OCI-LY3 (cell line): ENCODE results near the gene SPX.

Experiments used
- H2AFZ ChIP-seq: fragments of 200-600, 300-600 bp; shearing (Covaris generic); 2 replicates; pipeline ENCODE4 v1.6.0; 2014; ENCODE audit warnings: antibody characterized with exemption, low read depth, low read length
- H3K27ac ChIP-seq: fragments of 200-600, 300-600 bp; sonication (generic); 2 replicates; pipeline ENCODE4 v1.5.1; 2014; ENCODE audit warnings: mild to moderate bottlenecking, low read length, moderate library complexity, mixed read lengths
- H3K27me3 ChIP-seq: fragments of 200-600, 300-600 bp; sonication (generic); 2 replicates; pipeline ENCODE4 v1.6.1; 2014; ENCODE audit warnings: low read depth, low read length, mixed read lengths
- H3K36me3 ChIP-seq: fragments of 200-600, 300-600 bp; sonication (generic); replicated peaks from 2 replicates; pipeline ENCODE3; 2014; ENCODE audit warnings: low read depth, low read length, mixed read lengths
- H3K4me1 ChIP-seq: fragments of 300-600, 200-600 bp; sonication (generic); 2 replicates; pipeline ENCODE4 v1.6.1; 2014; ENCODE audit warnings: low read length, mixed read lengths
- H3K4me2 ChIP-seq: fragments of 200-600, 300-600 bp; sonication (generic); 2 replicates; pipeline ENCODE4 v1.6.1; 2014; ENCODE audit warnings: low read length, mixed read lengths
- H3K4me3 ChIP-seq: fragments of 300-600, 200-600 bp; sonication (generic); 2 replicates; pipeline ENCODE4 v1.5.1; 2014; ENCODE audit warnings: antibody characterized with exemption, mild to moderate bottlenecking, low read length, moderate library complexity
- H3K79me2 ChIP-seq: fragments of 300-600, 200-600 bp; shearing (Covaris generic); 2 replicates; pipeline ENCODE4 v1.6.1; 2014; ENCODE audit warnings: mild to moderate bottlenecking, low read length, mixed read lengths
- H3K9ac ChIP-seq: fragments of 300-600, 200-600 bp; shearing (Covaris generic); 2 replicates; pipeline ENCODE4 v1.6.0; 2014; ENCODE audit warnings: mild to moderate bottlenecking, low read length, moderate library complexity
- H3K9me3 ChIP-seq: fragments of 200-600, 300-600 bp; shearing (Covaris generic); 2 replicates; pipeline ENCODE4 v1.6.1; 2014; ENCODE audit warnings: low read length, mixed read lengths; ENCODE audit not compliant: insufficient read depth
- H4K20me1 ChIP-seq: fragments of 200-600, 300-600 bp; sonication (generic); 2 replicates; pipeline ENCODE4 v1.6.1; 2016; ENCODE audit warnings: low read length, mixed read lengths; ENCODE audit not compliant: insufficient read depth
- EZH2phosphoT487 ChIP-seq: fragments of 200-600 bp; shearing (Covaris generic); IDR thresholded peaks from 2 replicates; pipeline ENCODE4 v1.6.1; 2018; ENCODE audit warnings: antibody characterized with exemption, mixed run types, low read depth
- TF ChIP-seq, protein P1 (sequence below): fragments of 200-600, 300-600 bp; sonication (generic); IDR thresholded peaks from 2 replicates; pipeline ENCODE4 v1.5.1; 2014; ENCODE audit warnings: antibody characterized with exemption, low read length, low read depth

Gene SPX

GRCh38 chr12:21542403-21542802 lies 16.3 kb downstream of the SPX start:
- no peak overlapping the region for H3K4me2 ChIP-seq
- H3K27me3 ChIP-seq: no peaks in the 10 kb centered on the region
- H2AFZ ChIP-seq: no peak overlapping the region
- H3K4me3 ChIP-seq: no peak overlapping the region
- no peak for TF ChIP-seq EZH2phosphoT487
- TF ChIP-seq, protein P1, sequence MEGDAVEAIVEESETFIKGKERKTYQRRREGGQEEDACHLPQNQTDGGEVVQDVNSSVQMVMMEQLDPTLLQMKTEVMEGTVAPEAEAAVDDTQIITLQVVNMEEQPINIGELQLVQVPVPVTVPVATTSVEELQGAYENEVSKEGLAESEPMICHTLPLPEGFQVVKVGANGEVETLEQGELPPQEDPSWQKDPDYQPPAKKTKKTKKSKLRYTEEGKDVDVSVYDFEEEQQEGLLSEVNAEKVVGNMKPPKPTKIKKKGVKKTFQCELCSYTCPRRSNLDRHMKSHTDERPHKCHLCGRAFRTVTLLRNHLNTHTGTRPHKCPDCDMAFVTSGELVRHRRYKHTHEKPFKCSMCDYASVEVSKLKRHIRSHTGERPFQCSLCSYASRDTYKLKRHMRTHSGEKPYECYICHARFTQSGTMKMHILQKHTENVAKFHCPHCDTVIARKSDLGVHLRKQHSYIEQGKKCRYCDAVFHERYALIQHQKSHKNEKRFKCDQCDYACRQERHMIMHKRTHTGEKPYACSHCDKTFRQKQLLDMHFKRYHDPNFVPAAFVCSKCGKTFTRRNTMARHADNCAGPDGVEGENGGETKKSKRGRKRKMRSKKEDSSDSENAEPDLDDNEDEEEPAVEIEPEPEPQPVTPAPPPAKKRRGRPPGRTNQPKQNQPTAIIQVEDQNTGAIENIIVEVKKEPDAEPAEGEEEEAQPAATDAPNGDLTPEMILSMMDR: no peak
- H4K20me1 ChIP-seq: no peaks in the 10 kb centered on the region
- H3K79me2 ChIP-seq: no peaks in the 10 kb centered on the region
- H3K4me1 ChIP-seq: peaks cover 15% of the 10 kb centered on the region
- H3K27ac ChIP-seq: no peak overlapping the region
- H3K9me3 ChIP-seq: no peaks in the 10 kb centered on the region
- H3K36me3 ChIP-seq: no peaks in the 10 kb centered on the region
- H3K9ac ChIP-seq: no peak overlapping the region

GRCh38 chr12:21543151-21543550 lies 17.1 kb downstream of the SPX start:
- Histone ChIP-seq H3K4me1 (peaks cover 15% of the 10 kb centered on the region), H3K27ac (no peak overlapping the region), H3K79me2 (no peaks in the 10 kb centered on the region), H3K27me3 (no peaks in the 10 kb centered on the region), H3K36me3 (no peaks in the 10 kb centered on the region), H3K4me3 (no peak overlapping the region), H2AFZ (no peak overlapping the region), H3K9me3 (no peaks in the 10 kb centered on the region), H4K20me1 (no peaks in the 10 kb centered on the region), H3K9ac (no peak overlapping the region), H3K4me2 (no peak overlapping the region)
- TF ChIP-seq EZH2phosphoT487: no peak
- TF ChIP-seq, protein P1: no peak

DNA sequence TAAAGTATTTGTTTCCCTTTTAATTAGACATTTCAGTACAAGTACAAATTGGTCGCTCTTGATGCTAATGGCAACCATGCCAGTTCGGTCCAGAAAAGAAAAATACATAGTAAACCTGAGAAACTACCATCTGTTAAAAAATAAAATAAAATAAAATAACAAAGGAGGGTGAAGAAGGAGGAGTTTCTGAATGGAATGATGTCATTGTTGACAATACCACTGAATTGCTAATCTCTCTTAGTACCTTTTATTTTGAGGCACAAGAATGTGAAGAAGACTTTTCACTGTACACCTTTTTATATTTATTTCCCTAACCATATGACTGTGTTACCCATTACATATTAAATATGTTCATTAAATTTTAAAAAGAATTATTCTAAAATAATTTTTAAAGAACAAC lies 19.5 kb downstream of the SPX start:
- H2AFZ ChIP-seq: no peak overlapping the region
- no peak overlapping the region for H3K4me2 ChIP-seq
- H3K36me3 ChIP-seq: no peaks in the 10 kb centered on the region
- no peak overlapping the region for H3K4me3 ChIP-seq
- H3K27me3 ChIP-seq: no peaks in the 10 kb centered on the region
- peaks cover under 1% of the 10 kb centered on the region for H3K4me1 ChIP-seq
- no peak overlapping the region for H3K27ac ChIP-seq
- TF ChIP-seq, protein P1: no peak
- H3K79me2 ChIP-seq: no peaks in the 10 kb centered on the region
- no peaks in the 10 kb centered on the region for H4K20me1 ChIP-seq
- H3K9ac ChIP-seq: no peak overlapping the region
- no peaks in the 10 kb centered on the region for H3K9me3 ChIP-seq

- no peaks in the 10 kb centered on the region for H3K36me3 ChIP-seq
- H3K27me3 ChIP-seq: no peaks in the 10 kb centered on the region
- H2AFZ ChIP-seq: no peak overlapping the region
- no peaks in the 10 kb centered on the region for H3K9me3 ChIP-seq
- no peak overlapping the region for H3K9ac ChIP-seq
- H3K27ac ChIP-seq: no peak overlapping the region
- H4K20me1 ChIP-seq: no peaks in the 10 kb centered on the region
- no peaks in the 10 kb centered on the region for H3K79me2 ChIP-seq
- H3K4me3 ChIP-seq: no peak overlapping the region
- H3K4me1 ChIP-seq: no peaks in the 10 kb centered on the region
- TF ChIP-seq, protein P1: no peak
- TF ChIP-seq EZH2phosphoT487: no peak
- no peak overlapping the region for H3K4me2 ChIP-seq
These were observed 20.6 kb downstream of the SPX start for GRCh38 chr12:21546716-21547115.
